NCI-H526 treated with DMSO at 0.1 percent for 48 hours (cell line): ENCODE data around the gene TBC1D9.
A peak's percentile ranks its signal among the peaks of the same experiment; 100 is the strongest.

ENCODE experiments used
- DNase-seq: peaks from one replicate; lab custom pipeline; 2025; lab: John Stamatoyannopoulos, UW

Gene TBC1D9

GRCh38 chr4:140648716-140649308, 107.4 kb downstream of the TBC1D9 start:
- DNase-seq = no peak

GRCh38 chr4:140645614-140646412, 110.4 kb downstream of the TBC1D9 start:
- DNase-seq = no peak

GRCh38 chr4:140645196-140645595, 111.0 kb downstream of the TBC1D9 start:
- DNase-seq = no peak

DNA sequence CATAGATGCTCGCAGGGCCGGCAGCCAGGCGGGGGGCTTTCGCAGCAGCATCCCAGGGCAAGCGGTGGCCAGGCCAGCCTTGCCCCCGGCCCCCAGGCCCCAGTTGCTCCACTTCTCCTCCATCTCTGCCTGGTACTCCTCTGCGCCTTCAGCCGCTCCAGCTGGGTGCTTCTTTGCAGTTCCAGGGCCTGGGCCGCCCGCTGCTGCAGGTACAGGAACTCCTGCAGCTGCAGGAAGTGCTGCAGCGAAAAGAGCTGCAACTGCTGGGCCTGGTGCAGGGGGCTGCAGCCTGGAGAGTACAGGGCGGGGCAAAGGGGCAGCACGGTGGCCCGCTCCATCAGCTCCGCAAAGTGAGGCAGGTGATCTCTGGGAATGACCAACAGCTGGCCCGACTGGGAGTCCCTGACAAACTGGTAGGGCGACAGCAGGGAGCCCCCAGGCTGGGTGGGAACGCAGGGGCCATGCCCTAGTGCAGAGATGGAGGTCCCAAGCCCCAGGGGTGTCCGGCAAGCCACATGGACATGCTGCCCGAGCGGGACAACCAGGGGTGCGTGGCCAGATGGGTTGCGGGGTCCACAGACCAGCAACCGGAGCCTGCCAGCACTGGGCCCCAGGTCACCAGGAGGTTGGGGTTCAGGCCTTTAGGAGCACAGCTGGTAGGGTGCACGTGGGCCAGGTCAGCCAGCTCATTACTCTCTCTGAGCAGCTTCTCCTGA, 111.6 kb downstream of the TBC1D9 start:
- DNase-seq = no peak

DNA sequence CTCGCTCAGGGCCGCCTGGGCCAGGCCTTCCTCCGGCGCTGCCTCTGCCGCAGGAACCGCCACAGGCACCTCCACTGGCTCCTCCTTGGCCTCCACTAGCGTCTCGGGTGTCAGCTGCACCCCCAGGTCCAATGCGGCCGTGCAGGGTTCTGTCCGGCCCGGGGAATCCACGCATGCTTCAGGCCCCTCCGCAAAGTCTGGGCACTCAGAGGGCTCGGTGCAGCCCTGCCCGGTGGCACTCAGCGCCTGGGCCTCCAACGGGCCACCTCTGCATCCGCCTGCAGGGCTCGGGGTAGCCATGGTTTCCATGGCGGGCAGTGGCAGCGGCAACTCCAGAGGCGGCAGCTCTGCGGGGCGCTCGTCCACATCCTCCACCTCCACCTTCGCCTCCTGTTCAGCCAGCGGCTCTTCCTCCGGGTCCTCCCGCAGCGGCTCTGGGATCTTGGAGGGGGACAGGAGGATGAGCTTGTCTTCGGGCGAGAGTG, 112.6 kb downstream of the TBC1D9 start:
- no peak for DNase-seq

GRCh38 chr4:140642674-140643437, 113.3 kb downstream of the TBC1D9 start:
- no peak for DNase-seq

GRCh38 chr4:140641789-140642439, 114.3 kb downstream of the TBC1D9 start:
- no peak for DNase-seq

GRCh38 chr4:140641105-140641555, 115.1 kb downstream of the TBC1D9 start:
- no peak for DNase-seq

DNA sequence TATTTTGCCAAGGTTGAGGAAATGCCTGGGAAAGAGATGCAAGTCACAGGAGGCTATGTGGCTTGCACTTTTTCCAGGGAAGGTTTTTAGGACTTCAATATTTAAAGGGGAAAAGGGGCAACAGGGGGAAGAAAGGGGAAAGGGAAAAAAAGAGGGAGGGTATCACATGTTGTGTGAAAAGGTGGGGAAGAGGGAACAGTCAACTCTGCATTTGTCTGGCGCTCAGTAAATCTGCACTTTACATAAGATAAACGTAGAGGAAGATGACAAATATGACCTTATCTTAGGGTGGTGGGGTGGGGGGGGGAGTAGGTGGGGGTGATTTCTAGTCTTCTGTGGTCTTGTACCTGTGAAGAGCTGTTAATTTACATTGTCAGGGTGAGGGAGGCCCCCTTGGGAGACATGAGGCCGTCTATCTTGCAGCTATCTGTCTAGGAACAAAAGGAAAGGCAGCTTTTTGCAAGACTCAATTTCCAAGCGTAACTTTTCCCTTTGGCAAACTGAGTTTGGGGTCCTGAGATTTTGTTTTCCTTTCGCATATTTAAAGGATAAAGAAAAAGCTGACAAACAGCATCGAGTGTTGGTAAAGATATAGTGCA, 115.9 kb downstream of the TBC1D9 start:
- DNase-seq = no peak

DNA sequence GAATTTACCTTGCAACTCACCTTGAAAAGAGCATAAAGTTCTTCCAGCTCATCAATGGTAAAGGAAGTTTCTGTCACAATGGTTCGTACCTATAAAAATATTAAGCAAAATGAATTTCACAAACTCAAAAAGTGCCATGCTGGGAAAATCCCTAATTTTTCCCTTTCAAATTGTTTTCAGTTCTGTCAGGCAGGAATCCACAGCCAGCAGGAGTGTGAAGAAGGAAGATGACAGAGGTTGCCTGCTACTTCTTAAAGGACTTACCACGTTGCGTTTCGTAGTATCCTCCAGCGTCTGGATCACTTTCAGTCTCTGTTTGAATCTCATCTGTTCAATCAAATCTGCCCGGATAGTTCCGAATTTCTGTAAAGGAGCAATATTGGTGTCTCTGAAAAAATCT, 117.1 kb downstream of the TBC1D9 start:
- no peak for DNase-seq

DNA sequence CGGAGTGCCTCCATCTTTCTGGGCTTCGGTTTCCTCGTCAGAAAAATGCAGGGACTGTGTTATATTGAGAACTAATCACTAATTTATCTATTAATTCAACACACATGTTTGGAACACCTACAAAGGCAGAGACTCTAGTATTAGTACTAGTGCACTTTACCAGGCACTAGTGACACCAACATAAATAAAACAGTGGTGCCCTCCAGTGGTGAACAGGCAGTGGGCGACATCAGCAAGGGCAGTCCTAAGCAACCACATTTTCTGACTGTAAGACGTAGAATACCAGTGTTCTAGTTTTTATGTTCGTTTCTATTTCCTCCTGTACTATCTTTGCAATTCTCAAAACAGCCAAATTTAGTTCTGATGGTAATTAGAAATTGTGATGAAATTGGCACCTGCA, 118.3 kb downstream of the TBC1D9 start:
- peak; percentile 13 for DNase-seq

DNA sequence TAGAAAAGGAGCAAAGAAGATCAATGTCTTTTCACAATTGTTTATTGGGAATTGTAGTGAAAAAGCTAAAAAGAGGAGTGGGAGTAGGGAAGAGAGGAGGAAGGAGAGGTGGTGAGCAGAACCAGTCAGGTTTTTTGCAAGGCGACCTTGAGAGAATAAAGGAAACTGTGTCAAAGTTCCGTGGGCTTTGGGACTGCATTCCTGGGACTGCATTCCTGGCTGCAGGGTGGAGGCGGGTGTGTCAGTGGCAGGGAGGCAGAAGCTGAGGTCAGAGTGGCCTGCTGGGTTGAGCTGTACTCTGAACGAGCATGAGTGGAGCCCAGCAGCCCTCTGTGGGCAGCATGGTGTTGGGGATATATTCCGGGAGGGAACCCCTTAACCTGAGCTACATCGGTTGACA, 120.6 kb downstream of the TBC1D9 start:
- DNase-seq = no peak

GRCh38 chr4:140633951-140634350, 122.2 kb downstream of the TBC1D9 start:
- no peak for DNase-seq

GRCh38 chr4:140633124-140633523, 123.1 kb downstream of the TBC1D9 start:
- no peak for DNase-seq

GRCh38 chr4:140630246-140630645, 125.9 kb downstream of the TBC1D9 start:
- DNase-seq = no peak

- DNase-seq = no peak
Measured at GRCh38 chr4:140628016-140628415, 128.2 kb downstream of the TBC1D9 start.

DNA sequence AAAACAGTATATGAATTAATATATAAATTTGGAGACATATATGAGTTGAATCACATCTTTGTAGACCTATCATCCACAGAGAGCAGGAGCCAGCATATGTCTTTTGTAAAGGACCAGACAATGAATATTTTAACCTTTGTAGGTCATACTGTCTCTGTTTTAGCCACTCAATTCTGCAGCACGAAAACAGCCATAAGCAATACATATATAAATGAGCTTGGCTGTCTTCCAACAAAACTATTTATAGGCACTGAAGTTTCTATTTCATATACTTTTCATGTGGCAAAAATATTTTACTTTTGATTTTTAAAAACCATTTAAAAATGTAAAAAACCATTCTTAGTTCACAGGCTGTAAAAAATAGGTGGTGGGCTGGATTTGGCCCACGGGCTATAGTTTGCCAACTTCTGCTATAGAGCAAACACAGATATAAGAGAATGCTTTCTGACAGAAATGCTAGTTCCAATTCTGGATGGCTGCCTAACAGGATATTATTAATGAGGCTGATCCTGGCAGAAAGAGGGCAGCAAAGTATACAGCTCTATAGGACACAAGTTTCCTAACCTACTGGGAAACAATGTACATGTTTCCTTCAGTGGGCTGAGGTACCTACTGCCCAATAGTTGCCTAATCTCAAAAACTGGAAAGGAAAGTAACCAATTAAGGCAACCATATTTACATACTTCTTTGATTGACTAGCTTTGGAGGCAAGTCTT, 129.4 kb downstream of the TBC1D9 start:
- no peak for DNase-seq

DNA sequence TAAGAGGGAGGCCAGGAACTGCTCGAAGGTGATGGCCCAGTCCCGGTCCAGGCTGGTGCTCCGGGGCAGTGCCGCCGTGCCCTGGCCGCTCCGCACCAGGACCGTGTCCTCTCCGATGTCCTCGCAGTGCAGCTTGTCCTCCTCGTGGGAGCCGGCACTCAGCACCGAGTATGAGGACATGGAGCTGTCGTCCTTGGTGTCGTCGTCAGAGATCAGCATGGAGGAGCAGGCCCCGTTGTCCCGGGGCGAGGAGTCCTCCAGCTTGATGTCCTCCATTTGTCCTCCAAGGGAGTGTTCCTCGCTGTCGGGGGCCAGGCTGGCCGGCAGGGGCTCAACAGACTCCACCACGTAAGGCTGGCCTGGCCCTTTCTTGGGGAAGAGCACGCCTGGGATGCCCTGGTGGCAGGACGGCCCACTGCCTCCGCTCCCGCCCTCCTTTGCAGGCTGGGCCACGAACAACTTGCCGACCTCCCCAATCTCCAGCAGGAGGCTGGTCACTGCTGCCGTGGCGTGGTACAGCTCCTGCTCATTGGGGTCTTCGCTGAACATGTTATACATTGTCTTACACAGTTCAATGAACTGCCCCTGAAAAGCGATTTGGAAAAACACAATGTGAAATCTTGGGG, 133.7 kb downstream of the TBC1D9 start:
- no peak for DNase-seq

- DNase-seq = no peak
Measured at GRCh38 chr4:140621161-140621560, 135.0 kb downstream of the TBC1D9 start.
